A172 (cell line): ENCODE results near the gene PTCD1. TPM values are rescaled to one million over a fixed set of nuclear protein-coding genes. Genes with fewer than 3 reads are reported as not detected.

Experiments
- DNase-seq: peaks from one replicate; pipeline ENCODE4 v3.0.0-alpha.2; 2015; ENCODE audit warnings: low spot score
- total RNA-seq: library from RNA; depleted of rRNA; stranded (reverse); fragments of >200 nt; shearing (Covaris generic); gene quantifications from 2 replicates; pipeline ENCODE4 v1.2.3, GENCODE V29; 2014; rRNA removed

The PTCD1 gene
- 13.2 and 38.5 TPM in 2 replicates for total RNA-seq

DNA sequence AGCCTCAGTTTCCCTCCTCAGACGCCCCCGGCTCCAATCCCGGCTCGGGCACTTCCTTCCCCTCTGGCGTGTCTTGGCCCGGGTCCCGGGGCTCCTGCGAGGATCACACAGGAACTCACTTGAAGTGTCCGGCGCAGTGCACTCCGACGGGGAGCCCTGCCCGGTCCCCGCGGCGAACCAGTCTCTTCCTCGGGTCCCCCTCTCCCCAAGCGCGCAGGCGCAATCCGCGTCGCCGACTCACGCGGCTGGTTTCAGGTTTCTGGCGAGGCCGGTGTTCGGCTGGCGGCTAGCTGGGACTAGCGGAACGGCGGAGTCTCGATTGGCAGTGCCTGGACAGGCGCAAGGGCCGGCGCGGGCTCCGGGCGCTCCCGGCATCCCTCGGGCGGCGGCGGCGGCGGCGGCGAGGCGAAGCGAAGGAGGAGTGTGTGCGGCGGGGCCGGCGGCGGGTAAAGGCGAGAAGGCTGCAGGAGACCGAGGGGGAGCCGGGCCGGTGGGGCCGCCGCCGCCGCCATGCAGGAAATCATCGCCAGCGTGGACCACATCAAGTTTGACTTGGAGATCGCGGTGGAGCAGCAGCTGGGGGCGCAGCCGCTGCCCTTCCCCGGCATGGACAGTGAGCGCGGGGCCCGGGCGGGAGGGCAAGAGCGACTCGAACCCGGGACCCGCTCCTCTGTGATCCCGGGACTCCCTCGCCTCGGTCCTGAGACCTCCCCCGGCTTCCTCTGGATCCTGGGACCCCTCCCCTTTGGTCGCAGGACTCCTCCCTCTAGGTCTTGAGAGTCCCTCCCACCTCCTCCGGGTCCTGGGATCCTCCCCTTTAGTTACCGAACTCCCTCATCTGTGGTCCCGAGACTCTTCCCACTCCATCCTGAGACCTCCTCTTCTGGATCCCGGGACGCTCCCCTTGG lies at the start of gene PTCD1, which contains the start of gene CPSF4:
TSS of gene PTCD1 (minus strand) at position 226 of the 908 bp plus-strand sequence. CDS start 3,556 bp downstream, outside the sequence.
TSS of gene CPSF4 (plus strand) at position 371 of the 908 bp plus-strand sequence. CDS start at position 511, 140 bp downstream.
- peak; percentile 90 for DNase-seq

- no peak for DNase-seq
These were observed 46.5 kb upstream of the PTCD1 start for GRCh38 chr7:99485094-99485493.

GRCh38 chr7:99478464-99479440 lies 40.2 kb upstream of the PTCD1 start:
- no peak for DNase-seq

DNA sequence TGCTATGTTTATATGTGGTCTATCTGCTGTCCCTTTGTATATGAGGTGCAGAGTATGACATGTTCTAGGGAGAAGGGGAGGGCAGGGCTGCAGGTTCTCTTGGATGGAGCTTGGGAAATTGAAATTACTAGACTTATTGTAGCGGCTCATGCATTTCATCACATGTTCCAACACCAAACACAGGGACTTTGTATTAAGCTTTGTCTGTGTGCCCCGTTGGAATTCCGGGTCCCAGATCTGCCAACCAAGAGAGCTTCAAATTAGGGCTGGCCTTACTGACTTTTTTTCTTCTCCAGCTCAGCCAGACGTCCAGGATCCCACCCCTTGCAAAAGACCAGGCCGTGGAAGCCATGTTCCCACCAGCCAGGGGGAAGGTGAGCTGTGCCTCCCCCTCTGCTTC lies 37.5 kb upstream of the PTCD1 start:
- DNase-seq = no peak

DNA sequence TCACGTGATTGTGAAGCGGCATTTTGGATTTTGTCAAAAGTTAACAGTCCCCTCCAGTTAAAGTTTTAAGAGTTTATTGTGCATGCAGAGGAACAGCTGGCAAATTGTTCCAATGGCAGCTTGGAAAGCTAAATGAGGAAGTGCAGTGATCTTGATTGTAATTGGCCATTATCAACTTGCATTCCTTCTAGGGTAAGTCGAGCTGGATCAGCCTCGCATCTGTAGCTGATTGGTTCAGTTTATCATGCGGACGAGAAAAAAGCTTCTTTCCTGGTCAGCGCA lies 34.7 kb upstream of the PTCD1 start:
- DNase-seq = peak; percentile 63

DNA sequence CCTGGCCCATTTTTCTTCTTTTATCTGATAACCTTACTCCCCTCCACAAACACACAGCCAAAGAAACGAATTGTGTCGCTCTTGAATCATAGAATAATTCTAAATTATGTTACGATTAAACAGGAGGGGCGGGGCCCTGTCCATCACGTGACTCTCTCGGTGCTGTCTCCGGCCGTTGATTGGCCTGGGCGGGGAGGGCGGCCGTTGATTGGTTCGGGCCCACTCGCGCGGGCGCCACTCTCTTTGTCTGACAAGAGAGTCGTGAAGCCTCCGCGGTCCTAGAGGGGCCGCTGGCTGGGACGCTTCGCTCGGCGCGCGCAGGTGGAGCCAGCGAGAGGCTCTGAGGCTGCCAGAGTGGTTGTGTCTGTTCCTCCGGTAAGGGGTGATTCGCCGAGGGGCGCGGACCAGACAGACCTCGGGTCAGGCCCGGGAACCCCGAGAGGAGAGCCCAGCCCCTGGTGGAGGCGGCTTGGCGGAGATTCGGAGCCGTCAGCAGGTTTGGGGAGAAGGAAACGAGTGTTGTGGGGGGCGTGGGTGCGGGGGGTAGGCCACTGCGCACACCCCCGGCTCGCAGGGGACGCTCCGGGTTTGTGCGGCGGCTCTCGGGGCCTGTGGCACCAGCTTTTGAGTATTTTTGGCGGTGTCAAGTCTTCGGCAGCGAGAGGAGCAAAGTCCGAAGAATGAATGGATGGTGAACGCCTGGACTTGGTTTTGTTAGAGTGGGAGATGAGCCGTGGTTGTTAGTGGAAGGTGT lies 34.1 kb upstream of the PTCD1 start, which contains the start of gene ZNF789:
TSS of gene ZNF789 (plus strand) at position 330 of the 754 bp plus-strand sequence. CDS start 3,567 bp downstream, outside the sequence.
- DNase-seq = peak; percentile 95

- no peak for DNase-seq
These were observed 30.9 kb upstream of the PTCD1 start for GRCh38 chr7:99469381-99470065.

GRCh38 chr7:99468336-99468918 lies 29.8 kb upstream of the PTCD1 start:
- DNase-seq = no peak

DNA sequence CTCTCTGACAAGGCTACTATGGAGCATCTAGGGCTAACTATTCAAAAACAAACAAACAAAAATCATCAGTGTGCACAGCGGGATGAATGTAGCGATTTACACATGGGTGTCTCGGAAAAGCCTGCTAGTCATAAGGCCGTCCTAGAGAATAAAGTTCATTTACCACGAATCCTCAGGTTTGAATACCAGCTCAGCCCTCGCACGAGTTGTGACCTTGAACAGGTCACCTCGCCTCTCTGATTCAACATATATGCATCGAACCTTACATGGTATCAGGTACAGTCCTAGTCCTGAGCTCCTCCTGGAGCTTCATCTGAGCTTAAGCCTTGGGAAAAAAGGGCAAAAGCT lies 26.8 kb upstream of the PTCD1 start:
- no peak for DNase-seq

GRCh38 chr7:99461221-99461620 lies 22.6 kb upstream of the PTCD1 start:
- no peak for DNase-seq

- DNase-seq = no peak
These were observed 22.1 kb upstream of the PTCD1 start for GRCh38 chr7:99460651-99461050.

DNA sequence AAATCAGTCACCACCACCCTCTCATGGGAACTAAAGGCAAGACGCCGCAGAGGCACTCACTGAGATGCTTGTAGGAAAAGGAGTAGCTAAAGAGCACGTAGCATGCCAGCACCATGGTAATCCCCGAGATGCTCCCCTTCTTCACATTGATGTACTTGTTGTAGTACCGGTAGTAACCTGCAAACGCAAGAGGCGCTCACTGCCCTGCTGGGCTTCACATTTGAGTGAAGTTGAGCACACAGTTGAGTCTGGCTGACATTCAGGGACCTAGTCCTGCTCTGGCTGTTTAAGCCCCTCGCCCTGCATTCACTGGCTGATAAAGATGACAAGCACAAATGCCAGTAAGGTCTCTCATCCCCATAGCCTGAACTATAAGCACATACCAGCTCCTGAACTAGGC lies 20.5 kb upstream of the PTCD1 start:
- no peak for DNase-seq

GRCh38 chr7:99457650-99458493 lies 19.3 kb upstream of the PTCD1 start:
- no peak for DNase-seq

DNA sequence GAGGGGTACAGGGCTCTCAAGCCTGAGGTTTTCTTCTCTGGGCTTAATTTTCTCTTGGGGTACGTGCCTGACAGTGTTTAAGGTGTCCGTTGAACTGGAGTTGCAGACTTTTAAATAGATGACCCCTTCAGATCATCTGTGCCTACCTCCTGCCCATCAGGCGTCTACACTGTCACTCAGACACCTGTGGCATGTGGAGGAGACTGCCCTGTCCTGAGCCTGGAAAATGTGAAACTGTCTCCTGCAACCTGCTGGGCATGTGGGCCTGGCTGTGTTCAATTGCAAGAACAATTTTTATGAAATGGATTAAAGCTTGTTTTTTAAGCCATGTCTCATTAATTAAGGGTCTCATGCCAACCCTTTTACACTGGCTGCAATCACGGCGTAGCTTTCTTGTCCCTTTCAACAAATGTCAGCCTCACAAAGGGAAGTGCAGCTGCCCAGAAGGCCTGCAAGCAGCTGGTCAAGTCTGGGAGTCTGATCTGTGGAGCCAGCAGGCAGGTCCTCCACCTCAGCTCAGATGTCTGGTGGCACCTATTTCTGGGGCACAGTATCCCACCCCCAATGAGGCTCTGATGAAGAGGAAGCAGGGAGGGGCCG lies 18.6 kb upstream of the PTCD1 start:
- DNase-seq = no peak

GRCh38 chr7:99456288-99456687 lies 17.7 kb upstream of the PTCD1 start:
- DNase-seq = no peak

GRCh38 chr7:99455874-99456273 lies 17.3 kb upstream of the PTCD1 start:
- no peak for DNase-seq

GRCh38 chr7:99453105-99453504 lies 14.5 kb upstream of the PTCD1 start:
- no peak for DNase-seq

DNA sequence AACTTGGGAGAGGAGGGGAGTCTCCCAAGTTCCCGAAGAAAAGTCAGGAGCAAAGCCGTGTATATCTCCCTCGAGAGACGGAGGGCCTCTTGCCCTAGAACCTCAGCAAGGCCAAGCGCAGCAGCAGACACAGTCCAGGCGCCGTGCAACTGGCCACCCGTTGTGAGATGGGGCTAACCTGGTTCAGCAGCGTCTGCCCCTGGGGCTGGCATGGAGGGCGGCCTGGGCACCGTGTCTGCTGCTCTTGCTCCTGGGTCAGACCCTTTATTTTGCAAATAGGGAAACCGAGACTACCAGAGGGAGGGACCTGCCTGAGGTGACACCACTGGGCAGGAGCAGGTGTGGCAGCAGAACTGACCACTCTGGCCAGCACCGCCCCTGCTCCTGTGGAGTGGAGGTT lies 13.9 kb upstream of the PTCD1 start:
- DNase-seq = no peak

- no peak for DNase-seq
These were observed 13.3 kb upstream of the PTCD1 start for GRCh38 chr7:99451936-99452335.
